Loucy (cell line): ENCODE measurements around the gene AMHR2.

Experiments used
- H2AFZ ChIP-seq: fragments of 200-600 bp; sonication (generic); 2 replicates; pipeline ENCODE4 v1.6.0; 2016; ENCODE audit warnings: antibody characterized with exemption, mild to moderate bottlenecking, low read length, moderate library complexity
- H3F3A ChIP-seq: fragments of 200-600 bp; 2 replicates; pipeline ENCODE4 v1.6.0; 2016; ENCODE audit warnings: antibody characterized with exemption, low read depth, mild to moderate bottlenecking
- H3K27me3 ChIP-seq: fragments of 200-600 bp; sonication (generic); 2 replicates; pipeline ENCODE4 v1.6.1; 2014; ENCODE audit warnings: low read length, mild to moderate bottlenecking; ENCODE audit not compliant: insufficient read depth, poor library complexity, severe bottlenecking
- H3K36me3 ChIP-seq: fragments of 200-600 bp; sonication (generic); 2 replicates; pipeline ENCODE4 v1.6.1; 2016; ENCODE audit warnings: low read length; ENCODE audit not compliant: insufficient read depth
- H3K4me1 ChIP-seq: fragments of 200-600 bp; sonication (generic); 2 replicates; pipeline ENCODE4 v1.5.1; 2014; ENCODE audit warnings: low read length, mild to moderate bottlenecking; ENCODE audit not compliant: insufficient read depth, poor library complexity, severe bottlenecking
- H3K4me2 ChIP-seq: fragments of 200-600 bp; sonication (generic); 2 replicates; pipeline ENCODE4 v1.6.0; 2014; ENCODE audit warnings: antibody characterized with exemption, low read length, low read depth, mild to moderate bottlenecking; ENCODE audit not compliant: poor library complexity, severe bottlenecking
- H3K4me3 ChIP-seq: fragments of 200-600 bp; sonication (generic); 2 replicates; pipeline ENCODE4 v1.5.1; 2014; ENCODE audit warnings: low read length, mild to moderate bottlenecking, mixed read lengths; ENCODE audit not compliant: poor library complexity, severe bottlenecking
- H3K79me2 ChIP-seq: fragments of 200-600 bp; sonication (generic); 2 replicates; pipeline ENCODE4 v1.6.1; 2014; ENCODE audit warnings: low read length; ENCODE audit not compliant: insufficient read depth
- H3K9ac ChIP-seq: fragments of 200-600 bp; sonication (generic); 2 replicates; pipeline ENCODE4 v1.6.0; 2014; ENCODE audit warnings: mild to moderate bottlenecking, low read depth, low read length, moderate library complexity; ENCODE audit not compliant: poor library complexity, severe bottlenecking
- H3K9me2 ChIP-seq: fragments of 200-600 bp; sonication (generic); replicated peaks from 2 replicates; pipeline ENCODE4 v1.6.1; 2016; ENCODE audit warnings: low read depth, low read length, mixed read lengths
- H3K9me3 ChIP-seq: fragments of 200-600 bp; sonication (generic); 2 replicates; pipeline ENCODE4 v1.6.1; 2014; ENCODE audit warnings: mild to moderate bottlenecking, antibody characterized with exemption, low read length, low read depth; ENCODE audit not compliant: insufficient read depth
- H4K20me1 ChIP-seq: fragments of 200-600 bp; sonication (generic); 2 replicates; pipeline ENCODE4 v1.6.0; 2014; ENCODE audit warnings: antibody characterized with exemption, low read length, mild to moderate bottlenecking; ENCODE audit not compliant: insufficient read depth, poor library complexity, severe bottlenecking
- EZH2phosphoT487 ChIP-seq: fragments of 200-600 bp; IDR thresholded peaks from 2 replicates; pipeline ENCODE4 v1.6.1; 2018; ENCODE audit warnings: antibody characterized with exemption, mild to moderate bottlenecking, moderate library complexity, borderline replicate concordance
- TF ChIP-seq, protein P1 (sequence below): fragments of 200-600 bp; sonication (generic); conservative IDR thresholded peaks from 2 replicates; pipeline ENCODE4 v1.5.1; 2014; ENCODE audit warnings: mild to moderate bottlenecking, antibody characterized with exemption, low read length

The AMHR2 gene

DNA sequence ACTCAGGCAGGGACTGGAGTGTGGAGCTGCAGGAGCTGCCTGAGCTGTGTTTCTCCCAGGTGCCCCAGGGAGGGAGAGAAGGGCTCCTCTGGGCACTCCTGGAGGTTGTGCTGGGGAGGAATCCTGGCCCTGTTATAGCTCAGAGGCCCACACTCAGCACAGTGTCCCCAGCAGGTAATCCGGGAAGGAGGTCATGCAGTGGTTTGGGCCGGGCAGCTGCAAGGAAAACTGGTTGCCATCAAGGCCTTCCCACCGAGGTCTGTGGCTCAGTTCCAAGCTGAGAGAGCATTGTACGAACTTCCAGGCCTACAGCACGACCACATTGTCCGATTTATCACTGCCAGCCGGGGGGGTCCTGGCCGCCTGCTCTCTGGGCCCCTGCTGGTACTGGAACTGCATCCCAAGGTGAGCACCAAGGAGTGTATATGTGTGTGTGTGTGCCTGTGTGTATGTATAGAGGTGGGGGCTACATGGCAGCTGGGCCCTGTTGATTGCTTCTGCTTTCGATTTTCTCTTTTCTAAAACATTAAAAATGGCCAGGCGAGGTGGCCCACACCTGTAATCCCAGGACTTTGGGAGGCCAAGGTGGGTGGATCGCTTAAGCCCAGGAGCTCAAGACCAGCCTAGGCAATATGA, 2.0 kb downstream of the AMHR2 start:
- Histone ChIP-seq H3K9me3 (no peaks in the 10 kb centered on the region), H3K9ac (no peak overlapping the region), H3K9me2 (no peaks in the 10 kb centered on the region), H3K4me3 (no peak overlapping the region), H2AFZ (no peak overlapping the region), H3K36me3 (no peaks in the 10 kb centered on the region), H3K4me2 (no peak overlapping the region), H3K79me2 (no peaks in the 10 kb centered on the region), H3F3A (no peaks in the 10 kb centered on the region), H3K4me1 (peaks cover 3% of the 10 kb centered on the region), H3K27me3 (no peaks in the 10 kb centered on the region), H4K20me1 (no peaks in the 10 kb centered on the region)
- no peak for TF ChIP-seq EZH2phosphoT487
- TF ChIP-seq, protein P1, sequence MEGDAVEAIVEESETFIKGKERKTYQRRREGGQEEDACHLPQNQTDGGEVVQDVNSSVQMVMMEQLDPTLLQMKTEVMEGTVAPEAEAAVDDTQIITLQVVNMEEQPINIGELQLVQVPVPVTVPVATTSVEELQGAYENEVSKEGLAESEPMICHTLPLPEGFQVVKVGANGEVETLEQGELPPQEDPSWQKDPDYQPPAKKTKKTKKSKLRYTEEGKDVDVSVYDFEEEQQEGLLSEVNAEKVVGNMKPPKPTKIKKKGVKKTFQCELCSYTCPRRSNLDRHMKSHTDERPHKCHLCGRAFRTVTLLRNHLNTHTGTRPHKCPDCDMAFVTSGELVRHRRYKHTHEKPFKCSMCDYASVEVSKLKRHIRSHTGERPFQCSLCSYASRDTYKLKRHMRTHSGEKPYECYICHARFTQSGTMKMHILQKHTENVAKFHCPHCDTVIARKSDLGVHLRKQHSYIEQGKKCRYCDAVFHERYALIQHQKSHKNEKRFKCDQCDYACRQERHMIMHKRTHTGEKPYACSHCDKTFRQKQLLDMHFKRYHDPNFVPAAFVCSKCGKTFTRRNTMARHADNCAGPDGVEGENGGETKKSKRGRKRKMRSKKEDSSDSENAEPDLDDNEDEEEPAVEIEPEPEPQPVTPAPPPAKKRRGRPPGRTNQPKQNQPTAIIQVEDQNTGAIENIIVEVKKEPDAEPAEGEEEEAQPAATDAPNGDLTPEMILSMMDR: no peak

DNA sequence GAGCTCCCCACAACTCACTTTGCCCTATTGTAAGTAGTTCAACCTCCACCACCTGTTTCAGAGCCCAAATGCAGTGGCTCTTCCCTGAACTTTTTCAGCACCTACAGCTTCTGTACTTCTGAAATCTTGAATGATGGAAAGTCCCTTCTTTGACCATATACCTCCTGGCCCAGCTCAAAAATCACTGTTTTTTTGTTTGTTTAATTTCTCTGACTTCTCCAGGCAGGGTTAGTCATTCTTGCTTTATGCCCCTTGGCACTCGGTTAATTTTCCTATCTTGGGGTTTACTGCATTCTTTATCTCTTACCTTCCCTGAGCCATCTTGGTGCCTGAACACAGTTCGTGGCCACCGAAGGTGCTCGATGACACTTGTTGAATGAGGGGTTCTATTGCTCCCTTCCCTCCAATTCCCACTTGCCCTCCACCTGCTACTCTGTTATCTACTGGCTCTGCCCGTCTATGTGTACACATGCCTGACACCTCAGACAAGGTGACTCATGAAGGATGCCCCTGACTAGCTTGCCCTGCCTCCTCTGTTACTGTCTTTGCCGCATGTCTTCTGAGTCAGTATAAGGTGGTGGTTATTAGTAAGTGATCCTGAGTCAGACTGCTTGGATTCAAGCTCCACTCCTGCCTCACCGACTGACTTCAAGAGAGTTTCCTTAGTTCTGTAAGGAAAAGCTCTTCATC, 4.4 kb downstream of the AMHR2 start:
- Histone ChIP-seq H3K36me3 (no peaks in the 10 kb centered on the region), H4K20me1 (no peaks in the 10 kb centered on the region), H3K4me1 (no peaks in the 10 kb centered on the region), H3K9ac (no peak overlapping the region), H3K4me2 (no peak overlapping the region), H2AFZ (no peak overlapping the region), H3K9me3 (no peaks in the 10 kb centered on the region), H3K79me2 (no peaks in the 10 kb centered on the region), H3K27me3 (no peaks in the 10 kb centered on the region), H3F3A (no peaks in the 10 kb centered on the region), H3K9me2 (no peaks in the 10 kb centered on the region), H3K4me3 (no peak overlapping the region)
- TF ChIP-seq EZH2phosphoT487: no peak
- TF ChIP-seq, protein P1: no peak

DNA sequence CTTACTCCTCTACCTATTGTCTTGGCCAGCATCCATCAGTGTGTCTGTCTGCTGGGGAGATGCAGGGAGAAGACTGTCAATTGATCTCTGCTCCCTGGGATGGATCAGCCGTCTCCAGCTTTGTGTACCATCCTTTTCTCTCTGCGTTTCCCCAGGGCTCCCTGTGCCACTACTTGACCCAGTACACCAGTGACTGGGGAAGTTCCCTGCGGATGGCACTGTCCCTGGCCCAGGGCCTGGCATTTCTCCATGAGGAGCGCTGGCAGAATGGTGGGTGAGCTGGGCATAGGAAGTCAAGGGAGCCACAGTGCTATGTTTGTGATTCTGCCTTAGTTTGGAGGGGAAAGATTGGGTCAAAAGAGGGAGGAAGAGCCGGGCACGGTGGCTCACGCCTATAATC, 5.1 kb downstream of the AMHR2 start:
- H4K20me1 ChIP-seq: no peaks in the 10 kb centered on the region

More for the DNA sequence above, 5.1 kb downstream of the AMHR2 start:
- no peaks in the 10 kb centered on the region for H3K9me3 ChIP-seq
- no peak overlapping the region for H3K4me3 ChIP-seq
- H3K9me2 ChIP-seq: no peaks in the 10 kb centered on the region
- TF ChIP-seq, protein P1: no peak
- TF ChIP-seq EZH2phosphoT487: no peak
- H2AFZ ChIP-seq: no peak overlapping the region
- H3K4me2 ChIP-seq: no peak overlapping the region
- H3F3A ChIP-seq: no peaks in the 10 kb centered on the region
- no peak overlapping the region for H3K9ac ChIP-seq
- H3K4me1 ChIP-seq: no peaks in the 10 kb centered on the region
- H3K36me3 ChIP-seq: no peaks in the 10 kb centered on the region
- H3K79me2 ChIP-seq: no peaks in the 10 kb centered on the region
- H3K27me3 ChIP-seq: no peaks in the 10 kb centered on the region
